Measurements from ENCODE around the gene BEND4.

Gene BEND4

GRCh38 chr4:42150653-42151567 is 1.5 kb downstream of the BEND4 start:
- peaks cover 37% of the 10 kb centered on the region for H3K4me1 ChIP-seq
- peak overlapping the region; percentile 84 for H3K27ac ChIP-seq
- H4K20me1 ChIP-seq = peaks cover 44% of the 10 kb centered on the region
- no peaks in the 10 kb centered on the region for H3K9me3 ChIP-seq
- peak overlapping the region; percentile 85 for H3K9ac ChIP-seq
- peak overlapping the region; percentile 86 for H3K4me3 ChIP-seq
- TF ChIP-seq Cebpa-rat (IDR thresholded peaks at IDR 0.05) = no peak
- H3K36me3 ChIP-seq = peaks cover 5% of the 10 kb centered on the region
- peak overlapping the region; percentile 91 for H3K4me2 ChIP-seq
- no peaks in the 10 kb centered on the region for H3K27me3 ChIP-seq

GRCh38 chr4:42149004-42149403 is 3.5 kb downstream of the BEND4 start:
- H3K27ac ChIP-seq = no peak overlapping the region
- no peaks in the 10 kb centered on the region for H3K27me3 ChIP-seq
- H3K9ac ChIP-seq = no peak overlapping the region
- H3K4me1 ChIP-seq = peaks cover 37% of the 10 kb centered on the region
- no peak overlapping the region for H3K4me3 ChIP-seq
- TF ChIP-seq Cebpa-rat (IDR thresholded peaks at IDR 0.05) = no peak
- H4K20me1 ChIP-seq = peaks cover 63% of the 10 kb centered on the region
- H3K4me2 ChIP-seq = peak overlapping the region; percentile 91
- peaks cover 24% of the 10 kb centered on the region for H3K36me3 ChIP-seq
- H3K9me3 ChIP-seq = no peaks in the 10 kb centered on the region

- no peak for TF ChIP-seq Cebpa-rat (IDR thresholded peaks at IDR 0.05)
These were observed 4.0 kb downstream of the BEND4 start for GRCh38 chr4:42148425-42148824.

GRCh38 chr4:42144028-42144427 is 8.4 kb downstream of the BEND4 start:
- H3K36me3 ChIP-seq = peaks cover 73% of the 10 kb centered on the region
- no peak overlapping the region for H3K27ac ChIP-seq
- peaks cover 12% of the 10 kb centered on the region for H3K4me1 ChIP-seq
- TF ChIP-seq Cebpa-rat (IDR thresholded peaks at IDR 0.05) = no peak
- H3K27me3 ChIP-seq = no peaks in the 10 kb centered on the region
- peaks cover 87% of the 10 kb centered on the region for H4K20me1 ChIP-seq
- no peak overlapping the region for H3K4me2 ChIP-seq
- H3K4me3 ChIP-seq = no peak overlapping the region
- H3K9ac ChIP-seq = no peak overlapping the region
- H3K9me3 ChIP-seq = peaks cover 12% of the 10 kb centered on the region

More at GRCh38 chr4:42148425-42148824, 4.0 kb downstream of the BEND4 start:
- Histone ChIP-seq H3K4me3 (no peak overlapping the region), H3K36me3 (peaks cover 29% of the 10 kb centered on the region), H3K27ac (no peak overlapping the region), H3K9me3 (no peaks in the 10 kb centered on the region), H3K4me1 (peaks cover 35% of the 10 kb centered on the region), H3K4me2 (peak overlapping the region; percentile 21), H3K27me3 (no peaks in the 10 kb centered on the region), H4K20me1 (peaks cover 69% of the 10 kb centered on the region), H3K9ac (no peak overlapping the region)

GRCh38 chr4:42142591-42142990 is 9.9 kb downstream of the BEND4 start:
- H3K27me3 ChIP-seq = no peaks in the 10 kb centered on the region
- no peak overlapping the region for H3K4me3 ChIP-seq
- H4K20me1 ChIP-seq = peaks cover 88% of the 10 kb centered on the region
- TF ChIP-seq Cebpa-rat (IDR thresholded peaks at IDR 0.05) = no peak
- no peak overlapping the region for H3K4me2 ChIP-seq
- H3K36me3 ChIP-seq = peaks cover 85% of the 10 kb centered on the region
- H3K9me3 ChIP-seq = peaks cover 12% of the 10 kb centered on the region
- peaks cover 2% of the 10 kb centered on the region for H3K4me1 ChIP-seq
- H3K27ac ChIP-seq = no peak overlapping the region
- no peak overlapping the region for H3K9ac ChIP-seq

GRCh38 chr4:42136371-42136770 is 16.1 kb downstream of the BEND4 start:
- Histone ChIP-seq H3K27me3 (no peaks in the 10 kb centered on the region), H3K27ac (no peak overlapping the region), H3K36me3 (peaks cover 96% of the 10 kb centered on the region), H3K4me2 (no peak overlapping the region), H3K4me1 (no peaks in the 10 kb centered on the region), H3K9ac (no peak overlapping the region), H3K9me3 (peaks cover 11% of the 10 kb centered on the region), H4K20me1 (peaks cover 99% of the 10 kb centered on the region), H3K4me3 (no peak overlapping the region)
- TF ChIP-seq Cebpa-rat (IDR thresholded peaks at IDR 0.05) = no peak

- peaks cover 26% of the 10 kb centered on the region for H3K9me3 ChIP-seq
- H3K9ac ChIP-seq = no peak overlapping the region
- H3K4me2 ChIP-seq = no peak overlapping the region
- no peaks in the 10 kb centered on the region for H3K27me3 ChIP-seq
- no peaks in the 10 kb centered on the region for H3K4me1 ChIP-seq
- peaks cover 92% of the 10 kb centered on the region for H3K36me3 ChIP-seq
- no peak overlapping the region for H3K4me3 ChIP-seq
- no peak for TF ChIP-seq Cebpa-rat (IDR thresholded peaks at IDR 0.05)
- no peak overlapping the region for H3K27ac ChIP-seq
- peaks cover 84% of the 10 kb centered on the region for H4K20me1 ChIP-seq
These were observed 19.4 kb downstream of the BEND4 start for GRCh38 chr4:42133006-42133405.

GRCh38 chr4:42132099-42132498 is 20.4 kb downstream of the BEND4 start:
- Histone ChIP-seq H3K4me3 (no peak overlapping the region), H3K4me1 (peaks cover 8% of the 10 kb centered on the region), H3K27ac (no peak overlapping the region), H3K4me2 (no peak overlapping the region), H3K36me3 (peaks cover 90% of the 10 kb centered on the region), H3K9ac (no peak overlapping the region), H3K27me3 (no peaks in the 10 kb centered on the region), H3K9me3 (peaks cover 26% of the 10 kb centered on the region), H4K20me1 (peaks cover 84% of the 10 kb centered on the region)
- no peak for TF ChIP-seq Cebpa-rat (IDR thresholded peaks at IDR 0.05)

GRCh38 chr4:42123071-42123644 is 29.3 kb downstream of the BEND4 start:
- H3K27ac ChIP-seq = no peak overlapping the region
- H3K4me1 ChIP-seq = peaks cover 9% of the 10 kb centered on the region
- TF ChIP-seq Cebpa-rat (IDR thresholded peaks at IDR 0.05) = no peak
- H3K4me3 ChIP-seq = no peak overlapping the region
- H3K4me2 ChIP-seq = no peak overlapping the region
- H3K27me3 ChIP-seq = no peaks in the 10 kb centered on the region
- H4K20me1 ChIP-seq = peaks cover 59% of the 10 kb centered on the region
- H3K36me3 ChIP-seq = peaks cover 87% of the 10 kb centered on the region
- no peak overlapping the region for H3K9ac ChIP-seq
- H3K9me3 ChIP-seq = no peaks in the 10 kb centered on the region

- H3K9me3 ChIP-seq = no peaks in the 10 kb centered on the region
- H3K36me3 ChIP-seq = peaks cover 88% of the 10 kb centered on the region
- no peak overlapping the region for H3K9ac ChIP-seq
- H3K27me3 ChIP-seq = no peaks in the 10 kb centered on the region
- H3K4me1 ChIP-seq = peaks cover 2% of the 10 kb centered on the region
- H4K20me1 ChIP-seq = peaks cover 50% of the 10 kb centered on the region
- H3K4me2 ChIP-seq = no peak overlapping the region
- no peak overlapping the region for H3K27ac ChIP-seq
- no peak for TF ChIP-seq Cebpa-rat (IDR thresholded peaks at IDR 0.05)
- no peak overlapping the region for H3K4me3 ChIP-seq
These were observed 30.2 kb downstream of the BEND4 start for GRCh38 chr4:42122237-42122636.

All from BLaER1 (cell line).